HepG2 (cell line): ENCODE data around the gene NUCB1.

Source experiments
- NR2F6 ChIP-seq, 2 experiments: IDR thresholded peaks; 2 replicates each; pipeline ENCODE4 v1.6.1; 2016; ENCODE audit warnings: antibody characterized with exemption in 1 of 2, mild to moderate bottlenecking in 1 of 2
- RAD21 ChIP-seq: fragments of 450-650 bp; formaldehyde crosslinking; IDR thresholded peaks from 2 replicates; pipeline ENCODE4 v1.5.0; 2020; ENCODE audit warnings: mild to moderate bottlenecking
- ZHX1 ChIP-seq: sonication (generic); formaldehyde crosslinking; IDR thresholded peaks from 2 replicates; pipeline ENCODE4 v1.8.1; 2022; ENCODE audit warnings: low read depth, mild to moderate bottlenecking, missing genetic modification reagents

- TF ChIP-seq RAD21 (CRISPR knock-in tag) (peak; percentile 69), ZHX1 (CRISPR knock-in tag) (0 out of 2 replicates have a peak, but pooled peaks have one; percentile 50), NR2F6 (IDR thresholded peaks at IDR 0.05) (no peak), NR2F6 (CRISPR knock-in tag; IDR thresholded peaks at IDR 0.05) (peak; percentile 55; the same call in 1 of the 2 replicates)
These were observed 65.1 kb downstream of the NUCB1 start, which contains the start of gene FTL for GRCh38 chr19:48965040-48965805.
